ENCODE data around the gene SEPTIN2.

The SEPTIN2 gene

DNA sequence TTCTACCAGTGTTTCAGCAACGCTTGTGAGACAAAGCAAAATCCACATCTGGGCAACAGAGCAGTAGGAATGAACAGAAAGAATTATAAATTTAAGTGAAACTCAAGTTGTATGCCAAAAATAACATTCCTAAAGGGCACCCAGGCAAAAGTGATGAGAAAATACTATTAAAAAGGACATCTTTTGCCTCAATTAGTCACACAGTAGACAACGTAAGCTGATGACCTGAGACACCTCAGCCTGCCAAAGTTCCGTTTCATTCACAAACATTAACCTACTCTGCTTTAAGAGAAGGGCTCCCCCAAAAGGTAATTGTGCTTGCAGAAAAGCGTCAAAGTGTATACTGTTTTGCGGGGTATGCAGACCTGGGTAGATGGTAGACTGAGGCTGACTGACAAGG, 7.5 kb upstream of the SEPTIN2 start:
- TF ChIP-seq, protein P1, sequence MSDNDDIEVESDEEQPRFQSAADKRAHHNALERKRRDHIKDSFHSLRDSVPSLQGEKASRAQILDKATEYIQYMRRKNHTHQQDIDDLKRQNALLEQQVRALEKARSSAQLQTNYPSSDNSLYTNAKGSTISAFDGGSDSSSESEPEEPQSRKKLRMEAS (IDR thresholded peaks at IDR 0.05) = no peak
- TF ChIP-seq EP300 (IDR thresholded peaks at IDR 0.05; ENCODE audit: borderline replicate concordance) (no peak), RAD21 (IDR thresholded peaks at IDR 0.05; ENCODE audit: low read depth) (no peak), TCF12 (IDR thresholded peaks at IDR 0.05; ENCODE audit: low read depth) (no peak), NFIC (IDR thresholded peaks at IDR 0.05) (no peak), ZBTB7A (IDR thresholded peaks at IDR 0.05; ENCODE audit: low read depth) (no peak), CREB1 (IDR thresholded peaks at IDR 0.05; ENCODE audit: low read depth) (no peak), YY1 (IDR thresholded peaks at IDR 0.05; ENCODE audit: low read depth) (no peak), EGR1 (IDR thresholded peaks at IDR 0.05) (no peak), TEAD4 (IDR thresholded peaks at IDR 0.05) (no peak), CEBPB (IDR thresholded peaks at IDR 0.05) (no peak), FOXM1 (IDR thresholded peaks at IDR 0.05; ENCODE audit: borderline replicate concordance, low read depth) (no peak), TAF1 (IDR thresholded peaks at IDR 0.05; ENCODE audit: low read depth) (no peak)
- TF ChIP-seq, protein P2, sequence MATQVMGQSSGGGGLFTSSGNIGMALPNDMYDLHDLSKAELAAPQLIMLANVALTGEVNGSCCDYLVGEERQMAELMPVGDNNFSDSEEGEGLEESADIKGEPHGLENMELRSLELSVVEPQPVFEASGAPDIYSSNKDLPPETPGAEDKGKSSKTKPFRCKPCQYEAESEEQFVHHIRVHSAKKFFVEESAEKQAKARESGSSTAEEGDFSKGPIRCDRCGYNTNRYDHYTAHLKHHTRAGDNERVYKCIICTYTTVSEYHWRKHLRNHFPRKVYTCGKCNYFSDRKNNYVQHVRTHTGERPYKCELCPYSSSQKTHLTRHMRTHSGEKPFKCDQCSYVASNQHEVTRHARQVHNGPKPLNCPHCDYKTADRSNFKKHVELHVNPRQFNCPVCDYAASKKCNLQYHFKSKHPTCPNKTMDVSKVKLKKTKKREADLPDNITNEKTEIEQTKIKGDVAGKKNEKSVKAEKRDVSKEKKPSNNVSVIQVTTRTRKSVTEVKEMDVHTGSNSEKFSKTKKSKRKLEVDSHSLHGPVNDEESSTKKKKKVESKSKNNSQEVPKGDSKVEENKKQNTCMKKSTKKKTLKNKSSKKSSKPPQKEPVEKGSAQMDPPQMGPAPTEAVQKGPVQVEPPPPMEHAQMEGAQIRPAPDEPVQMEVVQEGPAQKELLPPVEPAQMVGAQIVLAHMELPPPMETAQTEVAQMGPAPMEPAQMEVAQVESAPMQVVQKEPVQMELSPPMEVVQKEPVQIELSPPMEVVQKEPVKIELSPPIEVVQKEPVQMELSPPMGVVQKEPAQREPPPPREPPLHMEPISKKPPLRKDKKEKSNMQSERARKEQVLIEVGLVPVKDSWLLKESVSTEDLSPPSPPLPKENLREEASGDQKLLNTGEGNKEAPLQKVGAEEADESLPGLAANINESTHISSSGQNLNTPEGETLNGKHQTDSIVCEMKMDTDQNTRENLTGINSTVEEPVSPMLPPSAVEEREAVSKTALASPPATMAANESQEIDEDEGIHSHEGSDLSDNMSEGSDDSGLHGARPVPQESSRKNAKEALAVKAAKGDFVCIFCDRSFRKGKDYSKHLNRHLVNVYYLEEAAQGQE (IDR thresholded peaks at IDR 0.05; ENCODE audit: low read depth) = no peak
- TF ChIP-seq, protein P3, sequence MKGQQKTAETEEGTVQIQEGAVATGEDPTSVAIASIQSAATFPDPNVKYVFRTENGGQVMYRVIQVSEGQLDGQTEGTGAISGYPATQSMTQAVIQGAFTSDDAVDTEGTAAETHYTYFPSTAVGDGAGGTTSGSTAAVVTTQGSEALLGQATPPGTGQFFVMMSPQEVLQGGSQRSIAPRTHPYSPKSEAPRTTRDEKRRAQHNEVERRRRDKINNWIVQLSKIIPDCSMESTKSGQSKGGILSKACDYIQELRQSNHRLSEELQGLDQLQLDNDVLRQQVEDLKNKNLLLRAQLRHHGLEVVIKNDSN (IDR thresholded peaks at IDR 0.05) = no peak

DNA sequence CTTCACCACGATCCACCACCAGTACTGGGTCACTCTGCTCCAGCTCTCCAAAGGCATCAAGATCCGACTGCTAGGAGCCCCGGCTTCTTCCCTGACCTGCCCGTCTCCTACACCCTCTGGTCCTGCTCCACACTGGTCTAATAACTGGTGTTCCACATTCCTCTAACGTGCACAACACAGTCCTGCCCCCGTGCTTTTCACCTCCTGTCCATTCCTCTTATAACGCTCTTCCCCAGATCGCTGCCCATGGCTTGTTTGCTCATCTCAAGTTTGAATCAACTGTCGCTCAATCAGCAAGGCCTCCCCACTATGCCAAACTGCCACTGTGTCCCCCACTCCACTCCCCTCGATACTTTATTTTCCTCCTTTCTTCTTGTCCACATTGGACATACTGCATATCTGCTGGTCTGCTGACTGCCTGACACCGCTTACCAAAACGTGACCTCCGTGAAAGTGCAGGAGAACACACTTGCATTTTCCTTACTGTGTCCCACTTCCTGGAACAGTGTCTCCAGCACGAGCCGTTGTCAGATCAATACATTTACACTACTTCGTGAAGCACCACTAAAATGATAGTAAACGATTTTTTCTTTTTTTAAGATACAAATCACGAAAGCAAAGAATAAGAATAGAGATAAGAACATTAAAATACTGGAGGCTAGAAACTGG, 6.8 kb upstream of the SEPTIN2 start:
- TF ChIP-seq, protein P2 (IDR thresholded peaks at IDR 0.05; ENCODE audit: low read depth) = no peak
- TF ChIP-seq CEBPB (IDR thresholded peaks at IDR 0.05) (no peak), EP300 (IDR thresholded peaks at IDR 0.05; ENCODE audit: borderline replicate concordance) (no peak), TAF1 (IDR thresholded peaks at IDR 0.05; ENCODE audit: low read depth) (no peak), TCF12 (IDR thresholded peaks at IDR 0.05; ENCODE audit: low read depth) (no peak), FOXM1 (IDR thresholded peaks at IDR 0.05; ENCODE audit: borderline replicate concordance, low read depth) (no peak), NFIC (IDR thresholded peaks at IDR 0.05) (no peak), RAD21 (IDR thresholded peaks at IDR 0.05; ENCODE audit: low read depth) (no peak), TEAD4 (IDR thresholded peaks at IDR 0.05) (no peak), YY1 (IDR thresholded peaks at IDR 0.05; ENCODE audit: low read depth) (no peak), CREB1 (IDR thresholded peaks at IDR 0.05; ENCODE audit: low read depth) (no peak), EGR1 (IDR thresholded peaks at IDR 0.05) (no peak), ZBTB7A (IDR thresholded peaks at IDR 0.05; ENCODE audit: low read depth) (no peak)
- TF ChIP-seq, protein P1 (IDR thresholded peaks at IDR 0.05) = no peak
- TF ChIP-seq, protein P3 (IDR thresholded peaks at IDR 0.05) = no peak

DNA sequence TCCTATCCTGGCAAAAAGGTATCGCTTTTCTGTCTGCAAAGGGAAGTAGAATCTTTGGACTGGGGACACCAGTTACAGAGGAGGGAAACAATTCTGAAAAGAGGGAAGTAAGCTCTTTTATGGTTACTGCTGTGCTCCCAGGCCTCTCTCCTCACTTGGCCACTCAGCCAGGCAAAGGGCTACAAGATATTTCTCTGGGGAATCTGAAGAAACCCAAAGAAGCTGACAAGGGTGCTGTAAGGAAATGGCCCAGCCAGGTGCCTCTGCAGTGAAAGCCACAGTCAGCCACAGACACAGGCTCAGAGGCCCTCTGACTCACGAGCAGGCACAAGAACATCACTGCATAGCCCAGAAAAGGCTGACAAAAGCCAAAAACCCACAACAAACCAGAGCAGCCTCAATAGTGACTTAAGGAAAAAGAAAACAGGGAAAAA, 6.0 kb upstream of the SEPTIN2 start:
- TF ChIP-seq, protein P3 (IDR thresholded peaks at IDR 0.05) = no peak
- TF ChIP-seq EP300 (IDR thresholded peaks at IDR 0.05; ENCODE audit: borderline replicate concordance) (no peak), ZBTB7A (IDR thresholded peaks at IDR 0.05; ENCODE audit: low read depth) (no peak)

DNA sequence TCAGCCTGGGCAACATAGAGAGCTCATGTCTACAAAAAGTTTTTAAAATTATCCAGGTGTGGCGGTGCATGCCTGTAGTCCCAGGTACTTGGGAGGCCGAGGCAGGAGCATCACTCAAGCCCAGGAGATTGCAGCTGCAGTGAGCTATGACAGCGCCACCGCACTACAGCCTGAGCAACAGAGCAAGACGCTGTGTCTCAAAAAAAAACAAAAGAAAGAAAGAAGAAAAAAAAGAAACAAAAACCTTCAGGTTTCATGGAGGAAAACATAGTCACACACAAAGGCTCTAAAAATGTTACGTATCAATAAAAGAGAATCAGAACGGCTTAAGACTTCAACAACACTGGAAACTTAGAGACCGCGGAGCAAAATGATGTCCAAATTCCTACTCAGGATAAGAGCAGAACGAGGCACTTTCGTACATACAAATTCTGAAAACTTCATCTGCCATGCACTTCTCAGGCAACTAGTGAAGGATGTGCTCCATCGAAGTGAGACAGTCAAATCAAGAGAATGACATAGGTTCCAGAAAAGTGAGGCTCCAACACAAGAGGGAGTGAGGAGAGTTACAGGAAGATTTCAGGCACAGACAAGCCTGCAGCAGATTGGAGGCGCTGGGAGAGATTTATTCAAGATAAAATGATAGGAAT, 4.7 kb upstream of the SEPTIN2 start:
- no peak for TF ChIP-seq NFIC (IDR thresholded peaks at IDR 0.05)
- TF ChIP-seq TEAD4 (IDR thresholded peaks at IDR 0.05) = no peak
- TF ChIP-seq CEBPB (IDR thresholded peaks at IDR 0.05) = no peak
- TF ChIP-seq RAD21 (IDR thresholded peaks at IDR 0.05; ENCODE audit: low read depth) = no peak
- TF ChIP-seq EP300 (IDR thresholded peaks at IDR 0.05; ENCODE audit: borderline replicate concordance) = no peak
- no peak for TF ChIP-seq ZBTB7A (IDR thresholded peaks at IDR 0.05; ENCODE audit: low read depth)
- TF ChIP-seq, protein P3 (IDR thresholded peaks at IDR 0.05) = no peak
- TF ChIP-seq, protein P2 (IDR thresholded peaks at IDR 0.05; ENCODE audit: low read depth) = no peak
- TF ChIP-seq EGR1 (IDR thresholded peaks at IDR 0.05) = no peak
- TF ChIP-seq, protein P1 (IDR thresholded peaks at IDR 0.05) = no peak
- no peak for TF ChIP-seq TAF1 (IDR thresholded peaks at IDR 0.05; ENCODE audit: low read depth)
- TF ChIP-seq YY1 (IDR thresholded peaks at IDR 0.05; ENCODE audit: low read depth) = no peak
- TF ChIP-seq CREB1 (IDR thresholded peaks at IDR 0.05; ENCODE audit: low read depth) = no peak
- TF ChIP-seq FOXM1 (IDR thresholded peaks at IDR 0.05; ENCODE audit: borderline replicate concordance, low read depth) = no peak
- TF ChIP-seq TCF12 (IDR thresholded peaks at IDR 0.05; ENCODE audit: low read depth) = no peak

All from Ishikawa (cell line).